BLaER1 treated with 17β-estradiol and CSF1 and Interleukin-3, amounts not matched to agents 10 nM and 100 nM (cell line): ENCODE measurements around the gene GMDS.

Experiments
- H3K27ac ChIP-seq, 11 experiments: shearing (Covaris generic); formaldehyde crosslinking; 2 replicates each; pipeline ENCODE4 v1.8.1; 2022
- H3K27me3 ChIP-seq, 11 experiments: shearing (Covaris generic); formaldehyde crosslinking; 2 replicates each; pipeline ENCODE4 v1.8.1; 2022
- H3K36me3 ChIP-seq, 11 experiments: shearing (Covaris generic); formaldehyde crosslinking; 2 replicates each; pipeline ENCODE4 v1.8.1; 2022
- H3K4me1 ChIP-seq, 10 experiments: shearing (Covaris generic); formaldehyde crosslinking; 2 replicates each; pipeline ENCODE4 v1.8.1; 2022
- H3K4me2 ChIP-seq, 11 experiments: shearing (Covaris generic); formaldehyde crosslinking; 2 replicates each; pipeline ENCODE4 v1.8.1; 2022
- H3K4me3 ChIP-seq, 10 experiments: shearing (Covaris generic); formaldehyde crosslinking; 2 replicates each; pipeline ENCODE4 v1.8.1; 2022
- H3K9ac ChIP-seq, 11 experiments: shearing (Covaris generic); formaldehyde crosslinking; 2 replicates each; pipeline ENCODE4 v1.8.1; 2022
- H3K9me3 ChIP-seq, 11 experiments: shearing (Covaris generic); formaldehyde crosslinking; replicated peaks in 1 of 11; 2 replicates each; pipeline ENCODE4 v1.8.1; 2022
- H4K20me1 ChIP-seq, 11 experiments: shearing (Covaris generic); formaldehyde crosslinking; 2 replicates each; pipeline ENCODE4 v1.8.1; 2022
- Cebpa-rat ChIP-seq, 11 experiments: shearing (Covaris generic); IDR thresholded peaks; 2 replicates each; pipeline ENCODE4 v1.8.1; 2022

GMDS gene

GRCh38 chr6:1581120-1581991 is 664.0 kb downstream of the GMDS start:
- no peak overlapping the region for H3K4me3 ChIP-seq
- peaks cover 0 to 22% (median 17%) of the 10 kb centered on the region in 10 experiments; a peak in 16 of 20 replicates for H3K4me1 ChIP-seq
- H3K27me3 ChIP-seq, result no peaks in the 10 kb centered on the region
- no peak overlapping the region for H3K27ac ChIP-seq
- H3K4me2 ChIP-seq, result no peak overlapping the region
- H3K9me3 ChIP-seq, result no peaks in the 10 kb centered on the region
- TF ChIP-seq Cebpa-rat (IDR thresholded peaks at IDR 0.05), result no peak
- H3K9ac ChIP-seq, result no peak overlapping the region
- no peaks in the 10 kb centered on the region for H4K20me1 ChIP-seq
- H3K36me3 ChIP-seq, result no peaks in the 10 kb centered on the region

GRCh38 chr6:1580585-1580984 is 664.8 kb downstream of the GMDS start:
- Histone ChIP-seq H3K9me3 (no peaks in the 10 kb centered on the region), H3K4me1 (peaks cover 6 to 29% (median 24%) of the 10 kb centered on the region in 10 experiments; a peak in 19 of 20 replicates), H3K27ac (no peak overlapping the region), H3K27me3 (no peaks in the 10 kb centered on the region), H3K36me3 (no peaks in the 10 kb centered on the region), H3K4me2 (no peak overlapping the region), H3K9ac (no peak overlapping the region), H3K4me3 (no peak overlapping the region), H4K20me1 (no peaks in the 10 kb centered on the region)
- TF ChIP-seq Cebpa-rat (IDR thresholded peaks at IDR 0.05), result peak in 3 of 11 experiments; percentile 11 to 75 (median 62); a peak in 3 of 22 replicates

- no peaks in the 10 kb centered on the region for H4K20me1 ChIP-seq
- no peak overlapping the region for H3K4me3 ChIP-seq
- H3K9ac ChIP-seq, result no peak overlapping the region
- no peak overlapping the region for H3K4me2 ChIP-seq
- no peaks in the 10 kb centered on the region for H3K27me3 ChIP-seq
- H3K9me3 ChIP-seq, result no peaks in the 10 kb centered on the region
- peaks cover 11 to 34% (median 29%) of the 10 kb centered on the region in 10 experiments for H3K4me1 ChIP-seq
- no peak for TF ChIP-seq Cebpa-rat (IDR thresholded peaks at IDR 0.05)
- H3K36me3 ChIP-seq, result no peaks in the 10 kb centered on the region
- no peak overlapping the region for H3K27ac ChIP-seq
These were observed 665.3 kb downstream of the GMDS start for GRCh38 chr6:1580109-1580508.

GRCh38 chr6:1579096-1579495 is 666.3 kb downstream of the GMDS start:
- Histone ChIP-seq H3K27ac (no peak overlapping the region), H3K9me3 (no peaks in the 10 kb centered on the region), H3K4me1 (peaks cover 20 to 44% (median 37%) of the 10 kb centered on the region in 10 experiments), H3K4me2 (peak overlapping the region in 8 of 11 experiments; percentile 15 to 80 (median 48); a peak in 15 of 22 replicates), H4K20me1 (no peaks in the 10 kb centered on the region), H3K9ac (no peak overlapping the region), H3K27me3 (no peaks in the 10 kb centered on the region), H3K36me3 (no peaks in the 10 kb centered on the region), H3K4me3 (no peak overlapping the region)
- no peak for TF ChIP-seq Cebpa-rat (IDR thresholded peaks at IDR 0.05)

GRCh38 chr6:1577896-1578745 is 667.3 kb downstream of the GMDS start:
- TF ChIP-seq Cebpa-rat (IDR thresholded peaks at IDR 0.05), result no peak
- no peak overlapping the region for H3K9ac ChIP-seq
- H3K4me2 ChIP-seq, result peak overlapping the region in 8 of 11 experiments; percentile 35 to 80 (median 54); a peak in 16 of 22 replicates
- no peaks in the 10 kb centered on the region for H4K20me1 ChIP-seq
- no peak overlapping the region for H3K27ac ChIP-seq
- peaks cover 22 to 44% (median 37%) of the 10 kb centered on the region in 10 experiments for H3K4me1 ChIP-seq
- H3K27me3 ChIP-seq, result no peaks in the 10 kb centered on the region
- H3K4me3 ChIP-seq, result no peak overlapping the region
- no peaks in the 10 kb centered on the region for H3K36me3 ChIP-seq
- H3K9me3 ChIP-seq, result no peaks in the 10 kb centered on the region

- H3K27me3 ChIP-seq, result no peaks in the 10 kb centered on the region
- H3K36me3 ChIP-seq, result no peaks in the 10 kb centered on the region
- H3K4me1 ChIP-seq, result peaks cover 22 to 44% (median 37%) of the 10 kb centered on the region in 10 experiments
- peaks cover 0 to 2% (median under 1%) of the 10 kb centered on the region in 11 experiments; a peak in 9 of 22 replicates for H3K9me3 ChIP-seq
- no peak overlapping the region for H3K27ac ChIP-seq
- no peak overlapping the region for H3K9ac ChIP-seq
- TF ChIP-seq Cebpa-rat (IDR thresholded peaks at IDR 0.05), result no peak
- no peak overlapping the region for H3K4me3 ChIP-seq
- no peak overlapping the region for H3K4me2 ChIP-seq
- no peaks in the 10 kb centered on the region for H4K20me1 ChIP-seq
These were observed 668.2 kb downstream of the GMDS start for GRCh38 chr6:1577146-1577680.

GRCh38 chr6:1576711-1577110 is 668.7 kb downstream of the GMDS start:
- Histone ChIP-seq H3K9me3 (peaks cover 4 to 7% (median 6%) of the 10 kb centered on the region in 11 experiments; a peak in 19 of 22 replicates), H3K27me3 (no peaks in the 10 kb centered on the region), H3K9ac (no peak overlapping the region), H3K27ac (no peak overlapping the region), H4K20me1 (no peaks in the 10 kb centered on the region), H3K4me3 (no peak overlapping the region), H3K4me1 (peaks cover 22 to 44% (median 37%) of the 10 kb centered on the region in 10 experiments), H3K4me2 (peak overlapping the region in 3 of 11 experiments; percentile 81 to 83 (median 82); a peak in 4 of 22 replicates), H3K36me3 (no peaks in the 10 kb centered on the region)
- no peak for TF ChIP-seq Cebpa-rat (IDR thresholded peaks at IDR 0.05)

- Histone ChIP-seq H3K9ac (peak overlapping the region in 5 of 11 experiments; percentile 36 to 63 (median 51); a peak in 6 of 22 replicates), H3K9me3 (peaks cover 9 to 12% (median 11%) of the 10 kb centered on the region in 11 experiments), H3K4me3 (no peak overlapping the region), H3K27ac (peak overlapping the region in 2 of 11 experiments; percentile 58 to 63; a peak in 1 of 22 replicates), H4K20me1 (no peaks in the 10 kb centered on the region), H3K4me2 (peak overlapping the region; percentile 70 to 87 (median 81)), H3K27me3 (no peaks in the 10 kb centered on the region), H3K36me3 (no peaks in the 10 kb centered on the region), H3K4me1 (peaks cover 22 to 44% (median 37%) of the 10 kb centered on the region in 10 experiments)
- no peak for TF ChIP-seq Cebpa-rat (IDR thresholded peaks at IDR 0.05)
These were observed 669.2 kb downstream of the GMDS start for GRCh38 chr6:1576166-1576565.
